GM12864 (cell line): ENCODE measurements around the gene CAPN10.
"Not testable (repeated sequence)": the region's sequence is repeated elsewhere in the genome, so short reads cannot be mapped to it uniquely, and the experiment has no call there.

Experiments used
- DNase-seq: peaks from one replicate; pipeline ENCODE4 v3.0.0-alpha.2; 2011; ENCODE audit warnings: low read depth
- H3K4me3 ChIP-seq: 2 replicates; pipeline ENCODE4 v1.5.1; 2011; ENCODE audit warnings: mild to moderate bottlenecking, low read depth, low read length, control low read depth
- CTCF ChIP-seq: IDR thresholded peaks from 2 replicates; pipeline ENCODE4 v1.5.1; 2011; ENCODE audit warnings: low read depth, mild to moderate bottlenecking, moderate library complexity, low read length, control low read depth, inconsistent platforms; ENCODE audit errors: missing control alignments

The CAPN10 gene

GRCh38 chr2:240586198-240586918 lies at the start of gene CAPN10:
Gene CAPN10 (plus strand): TSS chr2:240586734. CDS start chr2:240586912, 178 bp downstream.
- no peak for TF ChIP-seq CTCF

GRCh38 chr2:240538031-240538780 lies 48.3 kb upstream of the CAPN10 start:
- H3K4me3 ChIP-seq: no peak overlapping the region
- no peak for TF ChIP-seq CTCF
- DNase-seq: no peak

More at GRCh38 chr2:240586198-240586918, at the start of gene CAPN10:
- H3K4me3 ChIP-seq: peak within 1 kb of the TSS; percentile 84
- peak; percentile 85 for DNase-seq

GRCh38 chr2:240539101-240539500 lies 47.4 kb upstream of the CAPN10 start:
- not testable (repeated sequence) for H3K4me3 ChIP-seq, DNase-seq

GRCh38 chr2:240539906-240540305 lies 46.6 kb upstream of the CAPN10 start:
- DNase-seq: no peak
- no peak for TF ChIP-seq CTCF
- H3K4me3 ChIP-seq: no peak overlapping the region

- DNase-seq: no peak
Measured at GRCh38 chr2:240551288-240551687, 35.2 kb upstream of the CAPN10 start.

GRCh38 chr2:240551811-240552210 lies 34.7 kb upstream of the CAPN10 start:
- TF ChIP-seq CTCF: no peak
- no peak for DNase-seq
- H3K4me3 ChIP-seq: no peak overlapping the region

More at GRCh38 chr2:240551288-240551687, 35.2 kb upstream of the CAPN10 start:
- H3K4me3 ChIP-seq: no peak overlapping the region
- TF ChIP-seq CTCF: no peak

- no peak for DNase-seq
- TF ChIP-seq CTCF: no peak
- no peak overlapping the region for H3K4me3 ChIP-seq
Measured at GRCh38 chr2:240553956-240554480, 32.5 kb upstream of the CAPN10 start.
